ENCODE data around the gene TARM1.
"Not testable (repeated sequence)": the region's sequence is repeated elsewhere in the genome, so short reads cannot be mapped to it uniquely, and the experiment has no call there.

Gene TARM1

DNA sequence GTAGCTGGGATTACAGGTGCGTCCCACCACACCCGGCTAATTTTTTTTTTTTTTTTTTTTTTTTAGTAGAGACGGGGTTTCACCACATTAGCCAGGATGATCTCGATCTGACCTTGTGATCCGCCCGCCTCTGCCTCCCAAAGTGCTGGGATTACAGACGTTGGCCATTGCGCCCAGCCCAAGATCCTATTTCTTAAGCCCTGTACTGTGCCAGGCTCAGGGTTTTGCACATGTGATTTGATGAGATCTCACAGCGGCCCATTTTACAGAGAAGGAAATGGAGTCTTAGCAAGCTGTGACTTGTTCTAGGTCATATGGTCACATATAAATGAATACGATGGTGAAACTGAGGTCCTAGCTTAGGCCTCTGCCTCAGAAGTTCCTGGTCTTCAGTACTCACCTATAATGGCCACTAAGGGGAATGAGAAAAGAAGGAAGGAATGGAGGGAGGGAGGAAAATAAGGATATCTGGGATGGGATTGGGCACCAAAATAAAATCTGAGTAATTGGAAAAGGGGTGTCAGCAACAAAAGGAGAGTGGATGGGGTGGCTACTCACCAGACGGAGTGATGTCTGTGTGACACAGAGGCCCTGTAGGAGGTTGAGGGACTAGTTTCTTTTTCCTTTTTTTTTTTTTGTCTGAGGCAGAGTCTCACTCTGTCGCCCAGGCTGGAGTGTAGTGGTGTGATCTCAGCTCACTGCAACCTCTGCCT, 18.2 kb upstream of the TARM1 start:
- no peak for DNase-seq

DNA sequence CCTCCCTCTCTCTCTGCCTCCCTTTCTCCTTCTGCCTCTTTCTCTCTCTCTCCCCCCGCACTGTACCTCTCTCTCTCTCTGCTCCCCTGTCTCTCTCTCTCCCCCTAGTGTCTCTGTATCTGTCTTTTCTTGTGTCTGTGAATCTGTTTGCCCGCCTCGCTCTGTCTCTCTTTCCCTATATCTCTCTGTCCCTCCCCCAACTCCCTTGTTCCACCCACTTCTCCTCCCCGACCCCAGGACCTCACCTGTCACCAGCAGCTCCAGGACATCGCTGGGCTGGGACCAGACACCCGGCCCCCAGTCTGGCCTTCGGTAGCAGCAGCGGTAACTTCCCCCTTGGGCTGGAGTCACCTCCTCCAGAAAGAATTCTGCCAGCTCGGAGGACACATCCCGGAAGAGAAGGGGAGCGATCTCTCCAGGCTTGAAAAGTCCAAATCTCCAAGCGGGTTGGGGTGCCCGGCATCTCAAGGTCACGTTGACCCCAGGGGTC, 15.5 kb upstream of the TARM1 start:
- peak; percentile 28 for DNase-seq

DNA sequence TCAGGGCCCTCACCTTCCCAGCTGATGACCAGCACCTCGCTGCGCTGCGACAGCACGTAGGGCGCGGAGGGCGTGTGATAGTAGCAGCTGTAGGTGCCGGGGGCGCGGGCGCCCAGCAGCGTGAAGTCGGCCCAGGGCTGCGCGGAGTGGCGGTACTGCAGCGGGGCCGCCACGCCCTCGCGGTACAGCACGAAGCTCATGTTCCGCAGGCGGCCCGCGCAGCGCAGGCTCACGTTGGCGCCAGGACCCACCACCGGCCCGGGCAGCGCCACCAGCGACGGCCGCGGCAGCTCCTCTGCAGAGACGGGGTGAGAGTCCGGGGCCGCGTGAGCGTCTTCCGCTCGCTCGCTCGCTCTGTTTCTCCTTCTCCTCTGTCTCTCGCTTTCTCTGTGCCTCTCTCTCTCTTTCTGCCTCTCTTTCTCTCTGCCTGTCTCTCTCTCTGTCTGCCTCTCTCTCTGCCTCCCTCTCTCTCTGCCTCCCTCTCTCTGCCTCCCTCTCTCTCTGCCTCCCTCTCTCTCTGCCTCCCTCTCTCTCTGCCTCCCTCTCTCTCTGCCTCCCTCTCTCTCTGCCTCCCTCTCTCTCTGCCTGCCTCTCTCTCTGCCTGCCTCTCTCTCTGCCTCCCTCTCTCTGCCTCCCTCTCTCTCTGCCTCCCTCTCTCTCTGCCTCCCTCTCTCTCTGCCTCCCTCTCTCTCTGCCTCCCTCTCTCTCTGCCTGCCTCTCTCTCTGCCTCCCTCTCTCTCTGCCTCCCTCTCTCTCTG, 14.9 kb upstream of the TARM1 start:
- peak; percentile 75 for DNase-seq

DNA sequence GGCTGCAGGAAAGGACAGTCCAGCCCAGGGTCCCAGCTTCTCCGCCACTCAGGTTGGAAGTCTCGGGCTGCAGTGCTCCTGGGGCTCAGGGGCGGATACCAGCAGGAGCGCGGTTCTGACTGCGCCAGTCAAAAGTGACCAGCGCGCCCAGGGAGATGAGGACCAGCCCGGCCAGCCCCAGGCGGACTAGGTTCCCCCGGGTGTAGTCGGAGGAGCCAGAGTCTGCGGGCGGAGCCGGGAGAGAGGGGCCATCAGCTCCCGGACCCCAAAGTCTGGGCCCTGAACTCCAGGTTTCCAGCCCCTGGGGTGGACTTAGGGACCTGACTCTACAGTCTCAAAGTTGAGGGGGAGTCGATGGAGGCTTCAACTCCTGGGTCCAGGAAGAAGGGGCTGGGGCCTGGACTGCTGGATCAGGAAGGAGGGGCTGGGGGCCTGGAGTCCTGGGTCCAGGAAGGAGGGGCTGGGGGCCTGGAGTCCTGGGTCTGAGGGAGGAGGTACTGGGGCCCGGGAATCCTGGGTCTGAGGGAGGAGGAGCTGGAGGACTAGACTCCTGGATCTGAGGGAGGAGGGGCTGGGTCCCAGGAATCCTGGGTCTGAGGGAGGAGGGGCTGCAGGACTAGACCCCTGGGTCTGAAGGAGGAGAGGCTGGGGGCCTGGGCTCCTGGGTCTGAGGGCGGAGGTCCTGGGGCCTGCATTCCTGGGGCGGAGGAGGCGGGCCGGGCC, 14.1 kb upstream of the TARM1 start:
- DNase-seq: no peak

DNA sequence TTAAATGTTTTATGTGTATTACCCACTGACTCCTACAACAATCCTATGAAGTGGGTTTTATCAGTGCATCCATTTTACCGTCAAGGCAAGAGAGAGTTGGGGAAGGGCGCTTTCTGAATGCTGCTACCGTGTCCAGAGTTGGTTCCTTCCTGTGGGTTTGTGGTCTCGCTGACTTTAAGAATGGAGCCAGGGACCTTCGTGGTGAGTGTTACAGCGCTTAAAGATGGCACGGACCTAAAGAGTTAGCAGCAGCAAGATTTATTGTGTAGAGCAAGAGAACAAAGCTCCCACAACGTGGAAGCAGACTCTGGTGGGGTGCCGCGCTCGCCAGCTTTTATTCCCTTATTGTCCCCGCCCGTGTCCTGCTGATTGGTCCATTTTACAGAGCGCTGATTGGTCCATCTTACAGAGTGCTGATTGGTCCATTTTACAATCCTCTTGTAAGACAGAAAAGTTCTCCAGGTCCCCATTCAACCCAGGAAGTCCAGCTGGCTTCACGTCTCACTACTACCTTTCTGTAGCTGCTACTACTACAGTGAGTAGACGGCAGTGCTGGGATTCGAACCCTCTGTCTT, 13.3 kb upstream of the TARM1 start:
- DNase-seq: no peak

DNA sequence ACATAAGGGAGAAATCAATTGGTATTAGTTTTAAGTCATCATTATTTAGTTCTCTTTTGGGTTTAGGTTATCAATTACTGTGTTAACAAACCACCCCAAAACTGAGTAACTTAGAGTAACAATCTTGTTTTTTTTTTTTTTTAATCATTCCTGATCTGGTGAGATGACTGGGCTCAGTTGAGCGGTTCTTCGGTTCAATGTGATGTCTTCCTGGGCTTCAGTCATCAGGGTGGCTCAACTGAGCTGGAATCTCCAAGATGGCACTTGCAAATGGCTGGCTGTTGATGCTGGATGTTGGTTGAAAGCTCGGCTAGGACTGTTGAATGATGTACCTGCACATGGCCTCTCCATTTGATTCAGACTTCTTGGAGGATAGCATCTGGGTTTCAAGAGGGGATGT, 3.2 kb upstream of the TARM1 start:
- DNase-seq: no peak

DNA sequence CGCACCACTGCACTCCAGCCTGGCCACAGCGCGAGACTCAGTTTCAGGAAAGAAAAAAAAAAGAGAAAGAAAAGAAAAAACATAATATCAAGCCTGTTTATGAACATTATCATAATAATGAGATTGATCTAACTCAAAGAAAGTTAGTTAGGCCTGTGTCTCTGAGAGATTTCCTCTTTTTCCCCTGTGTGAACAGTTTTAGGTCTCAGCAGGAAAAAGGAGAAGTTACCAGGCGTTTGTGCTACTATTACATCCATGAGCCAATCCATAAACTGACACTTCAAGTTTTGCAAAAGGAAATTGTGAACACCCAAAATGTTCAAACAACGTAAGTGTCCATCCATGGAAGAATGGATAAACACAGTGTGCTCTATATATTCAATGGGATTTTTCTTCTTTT, 3.8 kb downstream of the TARM1 start:
- DNase-seq: no peak

DNA sequence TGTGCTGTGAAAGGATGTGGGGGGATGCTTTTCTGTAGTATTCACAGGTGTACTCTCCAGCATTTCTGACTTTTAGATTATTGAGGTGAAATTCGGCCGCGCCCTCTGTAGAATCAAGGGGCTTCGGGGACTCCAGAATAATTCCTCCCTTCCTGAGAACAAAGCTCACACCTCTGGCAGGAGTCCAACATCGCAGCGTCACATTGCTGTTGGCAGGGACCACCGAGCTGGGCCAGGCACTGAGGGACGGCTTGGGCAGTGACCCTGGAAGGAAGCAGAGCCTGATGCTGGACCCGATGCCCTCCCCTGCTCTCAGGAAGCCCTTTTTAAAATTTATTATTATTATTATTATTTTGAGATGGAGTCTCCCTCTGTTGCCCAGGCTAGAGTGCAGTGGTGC, 6.3 kb downstream of the TARM1 start:
- DNase-seq: no peak

DNA sequence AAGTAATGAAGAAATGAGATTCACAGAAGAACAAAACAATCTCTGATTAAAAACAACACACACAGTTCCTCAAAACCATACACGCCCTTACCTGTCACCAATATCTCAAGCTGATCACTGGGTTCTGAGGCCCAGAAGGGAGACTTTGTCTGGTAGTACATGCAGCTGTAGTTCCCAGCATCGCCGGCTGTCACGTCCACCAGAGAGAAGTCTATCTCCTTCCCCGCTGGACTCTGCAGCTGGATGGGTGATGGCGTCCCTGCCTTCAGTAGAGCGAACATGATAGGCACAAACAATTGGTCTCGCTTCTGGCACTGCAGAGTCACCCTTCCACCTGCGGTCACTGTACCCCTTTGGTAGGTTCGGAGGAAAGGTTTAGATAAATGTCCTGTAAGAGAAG, 7.3 kb downstream of the TARM1 start:
- peak; percentile 15 for DNase-seq

DNA sequence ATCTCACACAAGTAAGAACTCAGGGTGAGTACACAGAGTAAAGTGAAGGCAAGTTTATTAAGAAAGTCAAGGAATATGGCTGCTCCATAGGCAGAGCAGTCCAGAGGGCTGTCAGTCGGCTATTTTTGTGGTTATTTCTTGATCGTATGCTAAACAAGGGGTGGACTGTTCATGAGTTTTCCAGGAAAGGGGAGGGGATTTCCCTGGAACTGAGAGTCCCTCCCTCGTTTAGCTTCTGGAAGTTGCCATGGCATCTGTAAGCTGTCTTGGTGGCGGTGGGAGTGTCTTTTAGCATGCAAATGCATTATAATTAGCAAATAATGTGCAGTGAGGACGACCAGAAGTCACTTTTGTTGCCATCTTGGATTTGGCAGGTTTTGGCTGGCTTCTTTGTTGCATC, 11.7 kb downstream of the TARM1 start:
- DNase-seq: no peak

DNA sequence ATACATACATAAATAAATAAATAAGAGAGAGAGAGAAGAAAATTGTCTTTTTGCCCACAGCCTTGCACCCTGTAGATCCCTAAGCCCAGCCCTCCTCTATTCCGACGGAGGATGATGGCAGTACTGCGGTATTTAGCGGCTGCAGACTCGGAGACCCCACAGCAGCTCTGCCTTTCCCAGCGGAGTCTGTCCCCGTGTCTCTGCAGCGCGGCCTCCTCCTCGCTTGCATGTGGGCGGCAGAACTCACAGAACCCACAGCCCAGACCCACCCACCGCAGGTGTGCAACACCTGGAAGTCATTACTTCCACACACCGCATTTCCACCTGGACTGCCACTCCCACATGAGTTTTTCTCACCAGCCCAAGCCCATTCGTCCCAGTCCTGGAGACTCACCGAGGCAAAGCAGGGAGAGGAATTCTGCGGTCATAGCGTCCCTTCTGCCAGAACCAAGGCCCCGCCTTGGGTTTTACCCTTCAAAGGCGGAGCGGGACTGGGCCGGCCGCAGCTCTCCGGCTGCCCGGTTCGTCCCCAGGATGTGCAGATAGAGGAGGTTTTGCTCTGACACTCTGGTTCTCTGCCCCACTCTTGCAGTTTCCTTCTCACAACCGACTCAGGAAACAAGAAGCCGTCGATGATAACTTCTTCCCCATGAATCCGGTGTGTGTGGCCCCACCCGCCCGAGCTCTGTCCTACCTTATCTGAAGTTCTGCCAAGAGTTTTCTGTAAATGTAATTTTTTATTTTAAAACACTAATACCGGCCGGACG, 17.6 kb downstream of the TARM1 start, which contains the start of gene VSTM1:
VSTM1 (minus strand) TSS at position 548 of the 767 bp plus-strand sequence; CDS start at position 428, 120 bp downstream.
- DNase-seq: no peak

DNA sequence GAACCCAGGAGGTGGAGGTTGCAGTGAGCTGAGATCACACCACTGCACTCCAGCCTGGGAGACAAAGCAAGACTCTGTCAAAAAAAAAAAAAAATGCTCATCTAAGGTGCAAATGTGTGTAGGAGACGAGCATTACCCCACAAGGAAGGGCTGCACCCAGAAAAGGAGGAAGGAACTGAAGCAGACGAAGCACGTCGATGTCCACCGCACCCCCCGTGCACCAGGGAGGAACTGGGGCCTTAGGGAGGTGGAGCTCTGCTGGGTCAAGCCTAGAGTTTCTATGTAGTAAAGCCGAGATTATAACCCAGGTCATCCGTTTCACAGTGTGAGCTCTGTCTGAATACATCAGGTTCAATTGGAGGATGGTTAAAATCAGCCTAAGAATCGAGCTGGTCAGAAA, 18.5 kb downstream of the TARM1 start:
- DNase-seq: no peak

DNA sequence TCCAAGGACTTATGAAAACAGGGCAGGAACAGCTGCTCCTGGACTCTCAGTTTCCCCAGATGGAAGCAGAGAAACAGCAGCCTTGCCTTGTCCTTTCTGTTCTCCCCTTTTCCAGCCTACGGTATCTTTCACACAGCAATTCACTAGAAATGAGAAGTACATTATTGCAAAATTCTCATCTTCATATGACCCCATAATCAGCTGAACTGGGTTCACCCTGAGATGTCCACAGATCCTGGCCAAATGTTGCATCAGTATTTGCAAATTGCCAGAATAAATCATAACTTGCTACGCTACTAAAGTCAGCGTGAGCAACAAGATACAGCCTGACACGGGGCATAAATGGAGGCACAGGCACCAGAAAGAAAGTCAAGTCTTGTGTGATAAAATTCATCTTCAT, 33.5 kb downstream of the TARM1 start:
- no peak for DNase-seq

DNA sequence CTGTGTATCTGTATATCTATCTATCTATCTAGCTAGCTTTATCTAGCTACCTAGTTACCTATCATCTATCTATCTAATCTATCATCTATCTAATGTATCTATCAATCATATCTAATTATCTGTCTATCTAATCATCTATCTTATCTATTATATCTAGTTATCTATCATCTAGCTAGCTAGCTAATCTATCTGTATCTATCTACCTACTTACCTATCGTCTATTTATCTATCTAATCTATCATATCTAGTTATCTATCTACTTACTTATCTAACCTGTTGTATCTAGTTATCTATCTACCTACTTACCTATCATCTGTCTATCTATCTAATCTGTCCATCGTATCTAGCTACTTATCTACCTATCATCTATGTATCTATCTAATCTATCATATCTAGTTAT, 35.4 kb downstream of the TARM1 start:
- DNase-seq: no peak

DNA sequence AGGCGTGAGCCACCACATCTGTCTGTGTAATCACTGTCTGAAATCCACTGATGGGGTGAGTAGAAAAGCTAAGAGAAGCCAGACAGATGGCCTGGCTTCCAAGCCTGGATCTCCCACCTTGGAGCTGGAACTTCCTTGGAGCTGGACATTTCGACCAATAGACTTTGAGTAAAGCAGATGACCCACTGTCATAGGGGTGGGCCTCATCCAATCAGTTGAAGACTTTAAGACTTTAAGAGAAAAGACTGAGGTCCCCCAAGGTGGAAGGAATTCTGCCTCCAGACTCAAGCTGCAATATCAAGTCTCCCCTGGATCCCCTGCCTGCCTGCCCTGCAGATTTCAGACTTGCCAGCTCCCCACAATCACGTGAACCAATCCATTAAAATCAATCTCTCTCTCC, 38.2 kb downstream of the TARM1 start:
- DNase-seq: no peak

DNA sequence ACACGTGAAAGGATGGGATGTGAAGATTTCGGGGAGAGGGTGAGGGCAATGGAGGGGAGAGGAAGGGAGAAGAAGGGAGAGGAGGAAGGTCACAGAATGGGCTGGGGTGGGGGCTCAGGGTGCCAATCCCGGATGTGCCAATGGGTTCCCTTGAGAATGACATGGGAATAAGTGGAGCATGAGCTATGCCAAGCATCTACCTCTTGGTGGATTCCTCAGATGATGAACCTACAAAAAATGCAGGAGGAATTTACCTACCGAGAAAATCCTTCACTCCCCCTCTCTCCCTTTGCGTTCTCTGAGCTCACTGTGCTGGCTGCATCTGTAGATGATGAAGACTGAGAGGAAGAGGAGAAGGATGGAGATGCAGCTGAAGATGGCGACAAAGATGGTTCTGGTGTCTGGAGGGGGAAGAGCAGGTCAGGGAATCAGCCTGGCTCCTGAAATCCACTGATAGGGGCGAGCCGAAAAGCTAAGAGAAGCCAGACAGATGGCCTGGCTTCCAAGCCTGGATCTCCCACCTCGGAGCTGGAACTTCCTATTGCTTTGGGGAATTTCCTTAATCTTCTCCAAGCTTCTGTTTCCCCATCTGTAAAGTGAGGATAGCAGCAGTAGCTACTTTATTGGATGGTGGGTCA, 39.1 kb downstream of the TARM1 start:
- DNase-seq: no peak

DNA sequence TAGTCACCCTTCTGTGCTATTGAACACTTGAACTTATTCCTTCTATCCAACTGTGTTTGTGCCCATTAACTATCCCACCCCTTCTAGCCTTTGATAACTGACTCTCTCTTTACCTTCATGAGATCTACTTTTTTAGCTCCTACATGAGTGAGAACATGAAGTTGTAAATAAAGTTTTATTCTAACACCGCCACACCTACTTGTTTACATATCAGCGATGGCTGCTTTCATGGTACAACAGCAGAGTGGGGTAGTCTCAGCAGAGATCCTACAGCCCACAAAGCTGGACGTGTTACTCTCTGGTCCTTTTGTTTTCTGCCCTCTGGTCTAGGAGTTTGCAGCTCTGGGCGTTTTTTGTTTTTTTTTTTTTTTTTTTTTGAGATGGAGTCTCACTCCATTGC, 41.2 kb downstream of the TARM1 start:
- no peak for DNase-seq

DNA sequence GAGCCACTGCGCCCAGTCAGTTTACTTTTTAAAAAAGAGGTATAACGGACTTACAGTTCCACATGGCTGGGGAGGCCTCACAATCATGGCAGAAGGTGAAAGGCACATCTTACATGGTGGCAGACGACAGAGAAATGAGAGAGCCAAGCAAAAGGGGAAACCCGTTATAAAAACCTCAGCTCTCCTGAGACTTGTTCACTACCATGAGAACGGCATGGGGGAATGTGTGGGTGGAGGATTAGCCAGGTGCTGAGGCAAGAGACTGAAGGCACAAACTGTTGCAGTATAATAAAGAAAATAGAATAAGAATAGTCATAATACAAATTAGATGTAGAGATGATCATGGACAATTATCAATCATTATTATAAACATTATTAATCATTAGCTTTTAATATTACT, 44.6 kb downstream of the TARM1 start:
- DNase-seq: not testable (repeated sequence)

DNA sequence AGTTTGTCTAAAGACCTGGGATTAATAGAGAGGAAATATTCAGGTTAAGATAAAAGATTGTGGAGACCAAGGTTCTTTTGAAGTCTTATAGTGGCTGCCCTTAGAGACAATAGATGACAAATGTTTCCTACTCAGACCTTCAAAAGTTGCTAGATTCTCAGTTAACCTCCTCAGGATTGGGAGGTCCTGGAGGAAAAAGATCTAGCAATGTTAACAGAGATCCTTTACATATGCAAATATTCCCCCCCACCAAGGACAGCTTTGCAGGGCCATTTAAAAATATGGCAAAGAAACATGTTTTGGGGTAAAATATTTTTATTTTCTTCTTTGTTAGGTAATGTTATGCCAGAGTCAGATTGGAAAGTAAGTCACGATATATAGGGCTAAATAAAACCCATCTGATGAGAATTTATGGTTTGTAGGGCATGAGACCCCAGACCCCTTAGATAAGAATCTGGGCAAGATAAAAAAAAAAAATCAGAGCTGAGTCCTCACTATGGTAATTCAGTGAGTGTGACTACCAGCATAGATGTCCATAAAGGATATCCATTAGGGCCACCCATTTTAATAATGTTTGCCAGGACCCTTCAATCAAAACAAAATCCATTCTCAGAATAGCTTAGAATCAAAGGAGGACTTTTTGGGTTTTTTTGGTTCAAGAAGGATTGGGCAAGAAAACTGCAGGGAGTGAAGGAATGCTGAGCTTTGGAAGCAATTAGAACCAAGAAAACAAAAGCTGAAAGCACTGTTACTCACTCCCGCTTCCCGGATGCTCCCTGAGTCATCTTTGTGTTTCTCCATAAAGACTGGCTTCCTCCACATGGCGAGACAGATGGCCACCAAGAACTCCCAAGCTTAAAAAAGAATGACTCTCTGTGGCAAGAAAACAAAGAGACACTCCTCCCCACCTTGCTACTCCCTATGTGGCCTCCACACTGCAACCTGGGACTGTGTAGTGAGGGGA, 45.7 kb downstream of the TARM1 start:
- no peak for DNase-seq

DNA sequence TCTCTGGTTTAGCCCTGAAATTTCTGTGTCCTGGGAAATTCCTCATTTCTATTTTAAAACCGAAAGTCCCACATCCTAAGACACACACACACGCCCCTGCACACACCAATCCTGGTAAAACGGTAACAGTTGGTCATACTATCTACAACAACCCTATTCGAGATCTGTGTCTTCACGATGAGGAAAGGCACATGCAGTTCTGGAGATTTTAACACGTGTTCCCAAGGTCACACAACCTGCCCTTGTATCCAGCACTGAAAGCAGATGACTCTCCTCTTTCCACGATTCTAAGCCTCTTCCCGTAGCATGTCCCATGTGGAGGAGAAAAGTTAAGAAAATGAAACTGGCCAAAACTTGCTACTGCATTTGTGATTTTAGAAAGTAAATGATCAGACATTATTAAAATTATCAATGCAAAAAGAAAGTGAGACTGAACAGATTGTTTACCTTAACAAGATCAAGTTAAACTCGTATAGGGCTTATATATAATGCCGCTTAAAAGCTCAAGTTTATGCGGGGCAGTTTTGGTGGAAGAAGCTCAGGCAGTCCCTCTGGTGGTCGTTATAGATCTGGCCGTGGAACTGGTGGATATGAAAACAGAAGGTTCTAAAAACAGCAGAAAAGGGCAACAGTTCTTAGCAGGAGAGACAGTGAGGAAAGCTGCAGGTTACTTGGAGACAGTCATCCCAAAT, 50.1 kb downstream of the TARM1 start:
- DNase-seq: no peak

Measured in DMS53 (cell line).